Activated T-cell treated with anti-CD3 and anti-CD28 coated beads, Interleukin-2, amount 50 U/mL, for 1 hour (primary cell): ENCODE measurements around the gene EVI2A.
"Not testable (repeated sequence)": the region's sequence is repeated elsewhere in the genome, so short reads cannot be mapped to it uniquely, and the experiment has no call there.

Experiments used
- DNase-seq: peaks from one replicate; pipeline ENCODE4 v3.0.0-alpha.2; 2020

Gene EVI2A

DNA sequence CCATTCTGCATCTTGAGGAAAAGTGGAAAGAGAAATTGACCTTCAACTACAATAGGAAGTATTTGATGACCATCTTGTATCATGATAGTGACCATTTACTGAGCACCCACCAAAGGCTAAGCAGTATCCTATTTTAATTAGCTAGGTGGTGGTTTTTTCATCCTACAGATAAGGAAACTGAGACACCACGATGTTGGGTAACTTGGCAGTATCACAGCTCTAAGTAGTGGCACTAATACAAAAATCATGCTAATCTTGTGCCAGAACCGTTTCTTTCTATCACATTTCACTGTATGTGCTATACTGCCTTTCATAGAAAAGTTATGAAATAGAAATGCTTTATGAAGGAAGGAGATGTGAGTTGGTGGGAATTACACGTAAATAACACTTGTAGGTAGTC lies 9.9 kb downstream of the EVI2A start:
- DNase-seq, result no peak

- DNase-seq, result peak; percentile 33
Observed at GRCh38 chr17:31310886-31311285, 10.5 kb downstream of the EVI2A start.

DNA sequence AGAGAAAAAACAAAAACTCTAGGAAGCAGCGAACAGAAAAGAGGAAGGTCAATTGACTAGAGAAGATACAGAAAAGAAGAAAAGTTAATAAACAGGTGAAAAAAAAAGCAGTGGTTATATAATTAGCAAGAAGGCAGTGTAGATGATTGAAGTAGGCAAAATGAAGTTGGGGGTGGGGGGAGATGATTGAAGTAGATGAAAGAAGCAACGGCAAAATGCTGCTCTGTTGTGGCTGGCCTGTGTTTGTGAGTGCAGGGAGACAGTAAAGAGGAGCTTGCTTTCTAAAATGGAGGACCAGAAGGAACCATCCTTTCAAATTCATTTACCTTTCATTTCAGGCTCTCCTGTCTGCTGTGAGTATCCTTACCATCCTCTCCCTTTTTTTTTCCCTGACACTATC lies 11.2 kb downstream of the EVI2A start:
- DNase-seq, result peak; percentile 53

- DNase-seq, result no peak
Observed at GRCh38 chr17:31309556-31309955, 11.9 kb downstream of the EVI2A start.

- DNase-seq, result no peak
Observed at GRCh38 chr17:31308372-31309334, 12.8 kb downstream of the EVI2A start.

GRCh38 chr17:31307640-31308039 lies 13.8 kb downstream of the EVI2A start:
- DNase-seq, result no peak

- no peak for DNase-seq
Observed at GRCh38 chr17:31299624-31300023, 21.8 kb downstream of the EVI2A start.

- no peak for DNase-seq
Observed at GRCh38 chr17:31297090-31297489, 24.3 kb downstream of the EVI2A start, which contains the start of gene OMG. Gene OMG (minus strand): TSS chr17:31297239. CDS start chr17:31296331, 908 bp downstream.

- no peak for DNase-seq
Observed at GRCh38 chr17:31296142-31296541, 25.3 kb downstream of the EVI2A start.

- DNase-seq, result no peak
Observed at GRCh38 chr17:31295489-31295871, 25.9 kb downstream of the EVI2A start.

GRCh38 chr17:31294820-31295488 lies 26.5 kb downstream of the EVI2A start:
- DNase-seq, result no peak

- DNase-seq, result no peak
Observed at GRCh38 chr17:31294231-31294630, 27.2 kb downstream of the EVI2A start.

DNA sequence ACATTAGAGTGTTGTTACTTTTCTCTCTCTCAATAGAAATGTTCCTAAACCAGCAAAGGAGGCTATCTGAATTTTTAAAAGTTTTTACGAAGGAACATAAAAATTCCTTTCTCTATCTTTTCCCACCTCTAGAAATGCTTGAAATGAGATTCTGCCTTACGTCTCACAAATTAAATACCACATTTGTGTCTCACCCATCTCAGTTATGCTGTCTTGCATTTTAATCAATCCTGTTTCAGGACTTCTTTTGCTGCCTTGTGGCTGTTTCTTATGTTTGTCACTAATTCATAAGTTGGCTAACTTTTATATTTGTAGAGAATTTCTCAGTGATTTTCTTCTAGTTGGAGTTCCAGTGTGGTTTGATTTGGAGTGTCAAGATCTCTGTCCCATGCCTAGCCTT lies 27.8 kb downstream of the EVI2A start:
- DNase-seq, result no peak

GRCh38 chr17:31291820-31292219 lies 29.6 kb downstream of the EVI2A start:
- no peak for DNase-seq

GRCh38 chr17:31289790-31290189 lies 31.6 kb downstream of the EVI2A start:
- DNase-seq, result no peak

- DNase-seq, result not testable (repeated sequence)
Observed at GRCh38 chr17:31287932-31288331, 33.5 kb downstream of the EVI2A start.

DNA sequence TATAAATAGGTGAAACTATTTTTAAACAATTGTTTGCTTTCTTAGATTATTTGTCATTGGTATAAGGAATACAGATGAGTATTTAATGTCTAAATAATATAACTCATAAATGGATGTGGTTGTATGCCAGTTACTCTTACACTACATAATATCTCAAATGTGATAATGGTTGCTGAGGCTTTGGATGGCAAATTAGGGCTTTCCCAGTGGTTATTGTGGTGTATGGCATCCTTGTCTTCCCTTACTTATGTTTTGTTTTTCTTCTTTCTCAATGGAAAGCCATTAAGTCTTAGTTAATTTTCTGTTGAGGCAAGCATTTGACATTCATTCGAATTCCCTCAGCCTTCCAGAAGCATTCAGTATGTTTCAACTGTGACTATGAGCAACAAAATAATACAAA lies 34.8 kb downstream of the EVI2A start:
- no peak for DNase-seq

- DNase-seq, result no peak
Observed at GRCh38 chr17:31283841-31284240, 37.6 kb downstream of the EVI2A start.

GRCh38 chr17:31281061-31281460 lies 40.4 kb downstream of the EVI2A start:
- no peak for DNase-seq

DNA sequence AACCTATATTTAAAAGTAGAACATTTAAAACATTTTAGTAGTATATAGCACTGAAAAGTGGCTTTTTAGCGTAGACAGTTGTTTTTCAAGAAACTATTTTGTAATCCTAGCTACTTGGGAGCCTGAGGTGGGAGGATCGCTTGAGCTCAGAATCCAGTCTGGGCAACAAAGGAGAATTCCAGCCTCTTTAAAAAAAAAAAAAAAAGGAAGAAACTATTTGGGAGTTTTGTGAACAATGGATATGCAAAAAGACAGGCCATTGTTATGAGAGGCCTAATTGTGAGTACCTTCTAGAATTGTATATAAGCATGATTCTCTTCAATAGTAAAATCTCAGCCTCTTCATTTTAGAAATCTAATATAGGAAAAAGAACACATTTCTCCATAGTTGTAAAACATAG lies 42.0 kb downstream of the EVI2A start:
- DNase-seq, result no peak

DNA sequence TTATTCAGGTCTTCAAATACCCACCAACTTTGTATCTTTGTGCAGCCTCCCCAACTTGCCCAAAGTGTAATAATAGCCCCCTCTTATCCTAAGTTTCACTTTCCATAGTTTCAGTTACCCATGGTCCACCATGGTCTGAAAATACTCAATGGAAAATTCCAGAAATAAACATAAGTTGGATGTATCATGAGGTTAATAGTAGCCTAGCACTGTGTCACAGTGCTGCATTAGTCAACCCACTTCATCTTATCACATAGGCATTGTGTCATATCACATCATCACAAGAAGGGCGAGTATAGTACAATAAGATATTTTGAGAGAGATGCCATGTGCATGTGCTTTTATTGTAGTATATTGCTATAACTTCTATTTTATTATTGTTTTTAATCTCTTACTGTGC lies 46.3 kb downstream of the EVI2A start:
- DNase-seq, result no peak

DNA sequence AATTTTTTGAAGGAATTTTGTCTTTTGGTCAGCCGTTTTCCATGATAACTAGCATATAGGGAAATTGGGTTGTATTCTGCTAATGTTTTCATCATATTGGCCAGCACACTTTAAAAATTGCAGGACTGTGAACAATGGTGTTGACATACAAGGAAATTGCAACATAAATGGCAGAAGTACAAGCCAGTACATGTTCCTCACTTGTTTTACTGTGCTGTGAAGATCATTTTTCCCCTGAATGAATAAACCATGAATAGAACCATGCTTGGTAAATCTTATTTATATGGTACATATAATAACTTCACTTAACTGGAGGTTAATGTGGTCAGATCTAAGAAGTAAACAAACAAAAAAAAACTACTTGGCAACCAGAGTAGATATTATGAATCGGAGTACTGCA lies 47.2 kb downstream of the EVI2A start:
- DNase-seq, result no peak

DNA sequence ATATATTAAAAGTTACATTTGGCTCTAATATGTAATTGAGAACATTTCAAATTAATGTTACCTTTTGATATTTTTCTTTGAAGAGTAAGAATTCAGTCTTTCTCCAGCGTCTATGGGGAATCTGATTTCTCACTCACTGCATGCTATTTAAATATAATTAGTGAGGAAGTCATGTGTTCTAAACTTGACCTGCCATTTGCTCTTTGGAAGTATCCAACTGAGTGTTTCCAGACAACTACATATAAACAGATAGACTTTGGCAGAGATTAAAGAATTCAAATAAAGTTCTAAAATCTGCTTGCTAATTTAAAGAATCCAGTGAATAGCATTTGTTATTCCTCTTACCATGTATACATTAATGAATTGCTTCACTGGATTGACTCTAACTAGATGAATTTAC lies 47.9 kb downstream of the EVI2A start:
- no peak for DNase-seq

DNA sequence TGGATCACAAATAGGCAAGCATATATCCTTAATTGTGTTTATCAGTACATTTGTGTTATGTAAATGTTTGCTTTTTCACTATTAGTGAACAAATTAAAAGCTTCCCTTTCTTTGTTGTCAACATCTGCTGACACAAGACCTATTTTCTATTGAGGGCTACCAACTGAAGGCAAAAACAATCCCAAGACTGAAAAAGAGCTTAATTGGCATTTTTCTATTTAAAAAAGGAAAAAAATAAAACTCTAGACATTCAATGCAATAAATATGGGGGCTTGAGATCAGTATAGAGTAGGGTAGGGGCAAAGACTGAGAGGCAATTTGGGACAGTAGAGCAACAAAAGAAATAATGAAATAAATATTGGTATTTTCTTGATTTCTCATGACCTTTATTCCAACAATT lies 48.6 kb downstream of the EVI2A start:
- DNase-seq, result no peak
